Effector memory CD8-positive, alpha-beta T cell (primary cell): ENCODE measurements around the gene PIGL.

Experiments
- ATAC-seq: fragments of 150-1000 bp; cut with Tn5 transposase; replicated peaks from 2 replicates; pipeline ENCODE4 v1.10.0; 2021; ENCODE audit warnings: mild to moderate bottlenecking, moderate library complexity
- DNase-seq, 3 experiments: peaks; one replicate each; pipeline ENCODE4 v3.0.0; 2021
- H3K27ac Mint-ChIP-seq, 2 donors: one replicate each; pipeline ENCODE4 v1.8.0; 2022; ENCODE audit warnings: mild to moderate bottlenecking in 2 of 2, mixed read lengths in 2 of 2, moderate library complexity in 2 of 2
- H3K27me3 Mint-ChIP-seq, 2 donors: one replicate each; pipeline ENCODE4 v1.8.0; 2022; ENCODE audit warnings: mixed read lengths in 2 of 2
- H3K36me3 Mint-ChIP-seq: one replicate; pipeline ENCODE4 v1.8.0; 2022; ENCODE audit warnings: mild to moderate bottlenecking, moderate library complexity, mixed read lengths; ENCODE audit not compliant: insufficient read depth
- H3K4me1 Mint-ChIP-seq, 2 donors: one replicate each; pipeline ENCODE4 v1.8.0; 2022; ENCODE audit warnings: low read depth in 2 of 2, mixed read lengths in 2 of 2
- H3K4me3 Mint-ChIP-seq, 2 donors: one replicate each; pipeline ENCODE4 v1.8.0; 2022; ENCODE audit warnings: mild to moderate bottlenecking in 2 of 2, mixed read lengths in 2 of 2, moderate library complexity in 2 of 2
- H3K9me3 Mint-ChIP-seq, 2 donors: one replicate each; pipeline ENCODE4 v1.8.0; 2022; ENCODE audit warnings: mixed read lengths in 2 of 2

Gene PIGL

GRCh38 chr17:16313139-16314090, 96.4 kb downstream of the PIGL start:
- Mint-ChIP-seq H3K4me1 (peaks cover 12 to 19% of the 10 kb centered on the region in 2 donors), H3K36me3 (peaks cover 14% of the 10 kb centered on the region), H3K27ac (peak overlapping the region in 1 of 2 donors; percentile 78), H3K9me3 (no peaks in the 10 kb centered on the region), H3K4me3 (no peak overlapping the region), H3K27me3 (no peaks in the 10 kb centered on the region)
- no peak for DNase-seq
- ATAC-seq: no peak

- DNase-seq: no peak
- no peaks in the 10 kb centered on the region for H3K9me3 Mint-ChIP-seq
- H3K36me3 Mint-ChIP-seq: peaks cover 12% of the 10 kb centered on the region
- peaks cover 12 to 19% of the 10 kb centered on the region in 2 donors for H3K4me1 Mint-ChIP-seq
- peak overlapping the region in 1 of 2 donors; percentile 78 for H3K27ac Mint-ChIP-seq
- ATAC-seq: no peak
- no peaks in the 10 kb centered on the region for H3K27me3 Mint-ChIP-seq
- no peak overlapping the region for H3K4me3 Mint-ChIP-seq
Measured at GRCh38 chr17:16314189-16314588, 97.2 kb downstream of the PIGL start.

GRCh38 chr17:16314859-16315258, 97.8 kb downstream of the PIGL start:
- no peak for ATAC-seq
- no peak overlapping the region for H3K4me3 Mint-ChIP-seq
- peak overlapping the region in 1 of 2 donors; percentile 19 for H3K27ac Mint-ChIP-seq
- no peaks in the 10 kb centered on the region for H3K9me3 Mint-ChIP-seq
- H3K4me1 Mint-ChIP-seq: peaks cover 12 to 19% of the 10 kb centered on the region in 2 donors
- no peak for DNase-seq
- no peaks in the 10 kb centered on the region for H3K27me3 Mint-ChIP-seq
- peaks cover 10% of the 10 kb centered on the region for H3K36me3 Mint-ChIP-seq

GRCh38 chr17:16319969-16320368, 103.0 kb downstream of the PIGL start:
- Mint-ChIP-seq H3K9me3 (no peaks in the 10 kb centered on the region), H3K27ac (no peak overlapping the region), H3K4me1 (no peaks in the 10 kb centered on the region), H3K36me3 (peaks cover 17% of the 10 kb centered on the region), H3K4me3 (no peak overlapping the region), H3K27me3 (no peaks in the 10 kb centered on the region)
- ATAC-seq (no peak), DNase-seq (no peak)

- peaks cover 19% of the 10 kb centered on the region for H3K36me3 Mint-ChIP-seq
- no peak for ATAC-seq
- H3K9me3 Mint-ChIP-seq: no peaks in the 10 kb centered on the region
- H3K4me1 Mint-ChIP-seq: no peaks in the 10 kb centered on the region
- no peak overlapping the region for H3K4me3 Mint-ChIP-seq
- no peak overlapping the region for H3K27ac Mint-ChIP-seq
- H3K27me3 Mint-ChIP-seq: no peaks in the 10 kb centered on the region
- DNase-seq: no peak
Measured at GRCh38 chr17:16322636-16323035, 105.6 kb downstream of the PIGL start.

- Mint-ChIP-seq H3K27ac (no peak overlapping the region), H3K4me1 (no peaks in the 10 kb centered on the region), H3K27me3 (no peaks in the 10 kb centered on the region), H3K4me3 (no peak overlapping the region), H3K9me3 (no peaks in the 10 kb centered on the region), H3K36me3 (peaks cover 16% of the 10 kb centered on the region)
- DNase-seq: no peak
- no peak for ATAC-seq
Measured at GRCh38 chr17:16325964-16326363, 109.0 kb downstream of the PIGL start.

- Mint-ChIP-seq H3K27me3 (no peaks in the 10 kb centered on the region), H3K27ac (no peak overlapping the region), H3K9me3 (no peaks in the 10 kb centered on the region), H3K4me1 (no peaks in the 10 kb centered on the region), H3K36me3 (peaks cover 12% of the 10 kb centered on the region), H3K4me3 (no peak overlapping the region)
- ATAC-seq: no peak
- no peak for DNase-seq
Measured at GRCh38 chr17:16327018-16327417, 110.0 kb downstream of the PIGL start.

- DNase-seq (no peak), ATAC-seq (no peak)
- no peak overlapping the region for H3K27ac Mint-ChIP-seq
- no peaks in the 10 kb centered on the region for H3K4me1 Mint-ChIP-seq
- H3K9me3 Mint-ChIP-seq: no peaks in the 10 kb centered on the region
- H3K36me3 Mint-ChIP-seq: peaks cover 6% of the 10 kb centered on the region
- H3K4me3 Mint-ChIP-seq: no peak overlapping the region
- H3K27me3 Mint-ChIP-seq: no peaks in the 10 kb centered on the region
Measured at GRCh38 chr17:16328997-16329396, 112.0 kb downstream of the PIGL start.

GRCh38 chr17:16329519-16330271, 112.7 kb downstream of the PIGL start:
- Mint-ChIP-seq H3K27me3 (no peaks in the 10 kb centered on the region), H3K4me3 (no peak overlapping the region), H3K27ac (no peak overlapping the region), H3K4me1 (no peaks in the 10 kb centered on the region), H3K36me3 (peaks cover 6% of the 10 kb centered on the region), H3K9me3 (no peaks in the 10 kb centered on the region)
- DNase-seq: no peak
- ATAC-seq: no peak

GRCh38 chr17:16338391-16338790, 121.4 kb downstream of the PIGL start:
- Mint-ChIP-seq H3K4me3 (no peak overlapping the region), H3K27ac (no peak overlapping the region), H3K4me1 (no peaks in the 10 kb centered on the region), H3K9me3 (no peaks in the 10 kb centered on the region), H3K36me3 (peaks cover 5% of the 10 kb centered on the region), H3K27me3 (no peaks in the 10 kb centered on the region)
- ATAC-seq (no peak), DNase-seq (no peak)

- no peaks in the 10 kb centered on the region for H3K4me1 Mint-ChIP-seq
- no peak for DNase-seq
- H3K27ac Mint-ChIP-seq: no peak overlapping the region
- no peak for ATAC-seq
- no peaks in the 10 kb centered on the region for H3K27me3 Mint-ChIP-seq
- H3K36me3 Mint-ChIP-seq: peaks cover 8% of the 10 kb centered on the region
- no peaks in the 10 kb centered on the region for H3K9me3 Mint-ChIP-seq
- no peak overlapping the region for H3K4me3 Mint-ChIP-seq
Measured at GRCh38 chr17:16339402-16339801, 122.4 kb downstream of the PIGL start.

- no peaks in the 10 kb centered on the region for H3K27me3 Mint-ChIP-seq
- H3K4me3 Mint-ChIP-seq: no peak overlapping the region
- peaks cover 8% of the 10 kb centered on the region for H3K36me3 Mint-ChIP-seq
- no peaks in the 10 kb centered on the region for H3K9me3 Mint-ChIP-seq
- H3K27ac Mint-ChIP-seq: no peak overlapping the region
- DNase-seq (no peak), ATAC-seq (no peak)
- no peaks in the 10 kb centered on the region for H3K4me1 Mint-ChIP-seq
Measured at GRCh38 chr17:16339959-16340358, 122.9 kb downstream of the PIGL start.

GRCh38 chr17:16342979-16343378, 126.0 kb downstream of the PIGL start:
- ATAC-seq (no peak), DNase-seq (no peak)
- H3K27ac Mint-ChIP-seq: no peak overlapping the region
- no peaks in the 10 kb centered on the region for H3K4me1 Mint-ChIP-seq
- peaks cover 8% of the 10 kb centered on the region for H3K36me3 Mint-ChIP-seq
- H3K9me3 Mint-ChIP-seq: no peaks in the 10 kb centered on the region
- no peak overlapping the region for H3K4me3 Mint-ChIP-seq
- no peaks in the 10 kb centered on the region for H3K27me3 Mint-ChIP-seq

GRCh38 chr17:16343569-16343968, 126.6 kb downstream of the PIGL start:
- H3K9me3 Mint-ChIP-seq: no peaks in the 10 kb centered on the region
- H3K27me3 Mint-ChIP-seq: no peaks in the 10 kb centered on the region
- H3K4me3 Mint-ChIP-seq: no peak overlapping the region
- no peaks in the 10 kb centered on the region for H3K4me1 Mint-ChIP-seq
- ATAC-seq: no peak
- H3K27ac Mint-ChIP-seq: no peak overlapping the region
- no peak for DNase-seq
- H3K36me3 Mint-ChIP-seq: peaks cover 8% of the 10 kb centered on the region
